IMR-90 (cell line): ENCODE results near the gene MYCBPAP. TPM values are rescaled to one million over a fixed set of nuclear protein-coding genes. Genes with fewer than 3 reads are reported as not detected.

Experiments
- ATAC-seq: fragments of 200-7000 bp; cut with Tn5 transposase; 2 replicates; pipeline ENCODE4 v1.9.1; 2020; ENCODE audit warnings: low read depth, mild to moderate bottlenecking, moderate library complexity
- BruUV-seq: library from RNA; stranded (reverse); fragments of 400-500 nt; replicated peaks from 2 replicates; lab custom pipeline; 2021; lab: Mats Ljungman, UMichigan
- CTCF ChIA-PET: fragments of 300-600 bp; formaldehyde crosslinking; extraction: SDS; loops from one replicate; lab custom pipeline; 2021; ENCODE audit warnings: antibody characterized with exemption; lab: Yijun Ruan, JAX
- POLR2A ChIA-PET: fragments of 300-600 bp; sonication (Branson Sonifier 250); formaldehyde crosslinking; loops from one replicate; lab custom pipeline; 2022; ENCODE audit warnings: antibody characterized with exemption; ENCODE audit not compliant: unreplicated experiment; lab: Charles Lee
- DNase-seq: peaks from one replicate; pipeline ENCODE4 v3.0.0; 2013
- H2AFZ ChIP-seq: replicated peaks from 2 replicates; pipeline ENCODE3; 2013; ENCODE audit warnings: low read length, mild to moderate bottlenecking; ENCODE audit not compliant: poor library complexity
- H2AK5ac ChIP-seq: 2 replicates; pipeline ENCODE4 v1.6.1; 2013; ENCODE audit warnings: low read depth, low read length, inconsistent platforms
- H2AK9ac ChIP-seq: replicated peaks from 2 replicates; pipeline ENCODE3; 2013; ENCODE audit warnings: mild to moderate bottlenecking, low read depth, low read length, moderate library complexity; ENCODE audit not compliant: poor library complexity
- H2BK120ac ChIP-seq: 2 replicates; pipeline ENCODE4 v1.6.1; 2013; ENCODE audit warnings: low read depth, low read length, inconsistent platforms
- H2BK15ac ChIP-seq: 3 replicates; pipeline ENCODE4 v1.6.1; 2013; ENCODE audit warnings: low read depth, low read length, inconsistent platforms
- H2BK20ac ChIP-seq: 2 replicates; pipeline ENCODE4 v1.6.1; 2013; ENCODE audit warnings: low read depth, mild to moderate bottlenecking, inconsistent platforms, low read length, moderate library complexity
- H2BK5ac ChIP-seq: 2 replicates; pipeline ENCODE4 v1.6.1; 2013; ENCODE audit warnings: mild to moderate bottlenecking, low read depth, low read length, inconsistent platforms; ENCODE audit not compliant: poor library complexity, severe bottlenecking
- H3K14ac ChIP-seq: replicated peaks from 2 replicates; pipeline ENCODE4 v1.6.1; 2013; ENCODE audit warnings: low read depth, low read length, inconsistent platforms
- H3K18ac ChIP-seq: 2 replicates; pipeline ENCODE4 v1.6.1; 2013; ENCODE audit warnings: low read depth, low read length, control low read depth
- H3K23ac ChIP-seq: 2 replicates; pipeline ENCODE4 v1.6.1; 2013; ENCODE audit warnings: low read depth, low read length, inconsistent platforms
- H3K27ac ChIP-seq: 2 replicates; pipeline ENCODE4 v1.5.1; 2013; ENCODE audit warnings: mild to moderate bottlenecking, control low read depth, low read length; ENCODE audit not compliant: insufficient read depth
- H3K27me3 ChIP-seq: 2 replicates; pipeline ENCODE4 v1.6.1; 2013; ENCODE audit warnings: low read length; ENCODE audit not compliant: control insufficient read depth, insufficient read depth
- H3K36me3 ChIP-seq: 2 replicates; pipeline ENCODE4 v1.6.1; 2013; ENCODE audit warnings: low read length, mixed read lengths; ENCODE audit not compliant: control insufficient read depth, insufficient read depth
- H3K4ac ChIP-seq: 2 replicates; pipeline ENCODE4 v1.6.1; 2013; ENCODE audit warnings: low read depth, low read length, inconsistent platforms
- H3K4me1 ChIP-seq: 2 replicates; pipeline ENCODE4 v1.6.1; 2013; ENCODE audit warnings: low read length, mixed read lengths; ENCODE audit not compliant: control insufficient read depth, insufficient read depth
- H3K4me2 ChIP-seq: 2 replicates; pipeline ENCODE4 v1.6.1; 2013; ENCODE audit warnings: low read depth, mild to moderate bottlenecking, control low read depth, low read length, moderate library complexity
- H3K4me3 ChIP-seq: 2 replicates; pipeline ENCODE4 v1.5.1; 2013; ENCODE audit warnings: low read depth, mild to moderate bottlenecking, control low read depth, low read length, moderate library complexity; ENCODE audit not compliant: insufficient read depth
- H3K56ac ChIP-seq: 2 replicates; pipeline ENCODE4 v1.6.1; 2013; ENCODE audit warnings: low read length, inconsistent platforms; ENCODE audit not compliant: insufficient read depth; ENCODE audit errors: extremely low read depth
- H3K79me1 ChIP-seq, 2 experiments: 2 replicates each; pipeline ENCODE4 v1.6.1; 2013; ENCODE audit warnings: low read length in 2 of 2, inconsistent platforms in 1 of 2, low read depth in 1 of 2
- H3K9ac ChIP-seq: 2 replicates; pipeline ENCODE4 v1.6.1; 2013; ENCODE audit warnings: low read depth, low read length, control low read depth
- H3K9me1 ChIP-seq: 2 replicates; pipeline ENCODE4 v1.6.1; 2013; ENCODE audit warnings: low read length, inconsistent platforms; ENCODE audit not compliant: insufficient read depth
- H3K9me3 ChIP-seq: 2 replicates; pipeline ENCODE4 v1.6.1; 2013; ENCODE audit warnings: low read length; ENCODE audit not compliant: control insufficient read depth, insufficient read depth
- H4K20me1 ChIP-seq: 2 replicates; pipeline ENCODE4 v1.6.1; 2013; ENCODE audit warnings: low read length, inconsistent platforms; ENCODE audit not compliant: insufficient read depth
- H4K5ac ChIP-seq: 2 replicates; pipeline ENCODE4 v1.6.1; 2013; ENCODE audit warnings: mild to moderate bottlenecking, low read depth, low read length, control low read depth
- H4K8ac ChIP-seq, 2 experiments: 2 replicates each; pipeline ENCODE4 v1.6.1; 2013; ENCODE audit warnings: low read depth in 2 of 2, low read length in 2 of 2, control low read depth in 1 of 2, inconsistent platforms in 1 of 2
- H4K91ac ChIP-seq: 2 replicates; pipeline ENCODE4 v1.6.1; 2013; ENCODE audit warnings: low read depth, low read length, inconsistent platforms; ENCODE audit not compliant: insufficient read depth
- BHLHE40 ChIP-seq: fragments of 150-350 bp; IDR thresholded peaks from 2 replicates; pipeline ENCODE4 v1.6.1; 2016; ENCODE audit warnings: mild to moderate bottlenecking, low read depth, low read length
- CEBPB ChIP-seq: IDR thresholded peaks from 2 replicates; pipeline ENCODE4 v1.6.1; 2012; ENCODE audit warnings: low read depth, low read length, improper control_type of control experiment
- CHD1 ChIP-seq: IDR thresholded peaks from 2 replicates; pipeline ENCODE4 v1.6.1; 2012; ENCODE audit warnings: low read depth, low read length, improper control_type of control experiment
- CTCF ChIP-seq: conservative IDR thresholded peaks from 2 replicates; pipeline ENCODE4 v1.5.1; 2012; ENCODE audit warnings: mild to moderate bottlenecking, low read depth, low read length, improper control_type of control experiment
- ELK1 ChIP-seq: fragments of 150-350 bp; IDR thresholded peaks from 2 replicates; pipeline ENCODE4 v1.6.1; 2016; ENCODE audit warnings: low read depth, mild to moderate bottlenecking, low read length, moderate library complexity, borderline replicate concordance
- FOS ChIP-seq: fragments of 150-350 bp; IDR thresholded peaks from 2 replicates; pipeline ENCODE4 v1.6.1; 2016; ENCODE audit warnings: low read depth, low read length
- MAFK ChIP-seq: IDR thresholded peaks from 2 replicates; pipeline ENCODE4 v1.6.1; 2012; ENCODE audit warnings: low read depth, low read length, improper control_type of control experiment
- MAZ ChIP-seq: IDR thresholded peaks from 2 replicates; pipeline ENCODE4 v1.6.1; 2012; ENCODE audit warnings: low read depth, mild to moderate bottlenecking, low read length, improper control_type of control experiment, moderate library complexity, borderline replicate concordance
- MXI1 ChIP-seq: IDR thresholded peaks from 2 replicates; pipeline ENCODE4 v1.6.1; 2012; ENCODE audit warnings: low read depth, mild to moderate bottlenecking, low read length, moderate library complexity, borderline replicate concordance
- NFE2L2 ChIP-seq: fragments of 150-350 bp; IDR thresholded peaks from 2 replicates; pipeline ENCODE4 v1.6.1; 2016; ENCODE audit warnings: low read depth, mild to moderate bottlenecking, low read length
- POLR2A ChIP-seq: IDR thresholded peaks from 2 replicates; pipeline ENCODE4 v1.6.1; 2012; ENCODE audit warnings: mild to moderate bottlenecking, low read depth, low read length
- RAD21 ChIP-seq: IDR thresholded peaks from 2 replicates; pipeline ENCODE4 v1.6.1; 2012; ENCODE audit warnings: low read length, improper control_type of control experiment
- RCOR1 ChIP-seq: IDR thresholded peaks from 2 replicates; pipeline ENCODE4 v1.6.1; 2012; ENCODE audit warnings: mild to moderate bottlenecking, low read length, improper control_type of control experiment; ENCODE audit not compliant: insufficient replicate concordance
- RFX5 ChIP-seq: IDR thresholded peaks from 2 replicates; pipeline ENCODE4 v1.8.0; 2012; ENCODE audit warnings: low read depth, mild to moderate bottlenecking, low read length, moderate library complexity
- SMC3 ChIP-seq: fragments of 150-350 bp; IDR thresholded peaks from 2 replicates; pipeline ENCODE4 v1.6.1; 2016; ENCODE audit warnings: low read depth, mild to moderate bottlenecking, antibody characterized with exemption, low read length, moderate library complexity
- USF2 ChIP-seq: fragments of 150-350 bp; IDR thresholded peaks from 2 replicates; pipeline ENCODE4 v1.6.1; 2017; ENCODE audit warnings: mild to moderate bottlenecking, antibody characterized with exemption, low read length, low read depth
- dilution Hi-C: fragments of 300-500 bp; cut with HindIII; formaldehyde crosslinking; loops from one replicate; pipeline ENCODE4 v1.14.3; 2018; ENCODE audit warnings: low sequenced_read_pairs; ENCODE audit not compliant: unreplicated experiment
- in situ Hi-C: fragments of 300-500 bp; cut with MboI; formaldehyde crosslinking; loops from 3 replicates; pipeline ENCODE4 v1.14.3; 2019; ENCODE audit warnings: low sequenced_read_pairs, inconsistent platforms, mixed read lengths
- intact Hi-C: fragments of 100-400 bp; cut with micrococcal nuclease; formaldehyde crosslinking; loops from 2 replicates; pipeline ENCODE4 v1.10.0; 2022
- polyA plus RNA-seq, 3 experiments: library from polyadenylated mRNA; depleted of rRNA; stranded (reverse); fragments of >200 nt; gene quantifications; 2 replicates each; pipeline ENCODE4 v1.2.3, GENCODE V29; 2012; ENCODE audit warnings: low replicate concordance in 1 of 3
- total RNA-seq: library from RNA; depleted of rRNA; stranded (reverse); fragments of >200 nt; gene quantifications from 2 replicates; pipeline ENCODE4 v1.2.3, GENCODE V29; 2012

The MYCBPAP gene
- total and polyA plus RNA-seq, 2 of the 4 experiments (the other 2 are of a cell fraction) = 0.17 to 0.18 TPM

- Histone ChIP-seq H2BK120ac (no peak overlapping the region), H3K27ac (no peak overlapping the region), H2BK5ac (no peak overlapping the region), H3K4me1 (peaks cover 4% of the 10 kb centered on the region), H3K23ac (no peak overlapping the region), H3K9ac (no peak overlapping the region), H3K9me3 (no peaks in the 10 kb centered on the region), H2BK15ac (no peak overlapping the region), H4K5ac (no peak overlapping the region), H3K4ac (no peak overlapping the region), H2AK9ac (no peak overlapping the region), H4K91ac (no peak overlapping the region), H4K8ac (no peak overlapping the region), H3K36me3 (no peaks in the 10 kb centered on the region), H3K9me1 (peaks cover 5% of the 10 kb centered on the region; the same call in 1 of the 2 replicates), H3K4me2 (no peak overlapping the region), H3K79me1 (no peaks in the 10 kb centered on the region), H3K27me3 (no peaks in the 10 kb centered on the region; the same call in 1 of the 2 replicates), H3K4me3 (no peak overlapping the region), H3K18ac (no peak overlapping the region), H4K20me1 (no peaks in the 10 kb centered on the region), H2BK20ac (no peak overlapping the region), H3K56ac (no peak overlapping the region), H2AK5ac (no peak overlapping the region), H2AFZ (no peak overlapping the region), H3K14ac (no peak overlapping the region)
- no peak for ATAC-seq
- in situ Hi-C loops = no loop called here
- intact Hi-C loops = no loop called here
- BruUV-seq = no TSS peak
- ChIA-PET CTCF (no interaction called here), POLR2A (no interaction called here)
- DNase-seq = no peak
- dilution Hi-C loops = no loop called here
- TF ChIP-seq MXI1 (no peak), RAD21 (no peak), RCOR1 (no peak), NFE2L2 (no peak), RFX5 (no peak), POLR2A (no peak), USF2 (no peak), FOS (no peak), BHLHE40 (no peak), CEBPB (no peak), ELK1 (no peak), CHD1 (no peak), CTCF (no peak), MAFK (no peak), SMC3 (no peak), MAZ (no peak)
Measured at GRCh38 chr17:50499270-50499669, 9.0 kb upstream of the MYCBPAP start.
